ENCODE results near the gene PPAN.

PPAN gene

DNA sequence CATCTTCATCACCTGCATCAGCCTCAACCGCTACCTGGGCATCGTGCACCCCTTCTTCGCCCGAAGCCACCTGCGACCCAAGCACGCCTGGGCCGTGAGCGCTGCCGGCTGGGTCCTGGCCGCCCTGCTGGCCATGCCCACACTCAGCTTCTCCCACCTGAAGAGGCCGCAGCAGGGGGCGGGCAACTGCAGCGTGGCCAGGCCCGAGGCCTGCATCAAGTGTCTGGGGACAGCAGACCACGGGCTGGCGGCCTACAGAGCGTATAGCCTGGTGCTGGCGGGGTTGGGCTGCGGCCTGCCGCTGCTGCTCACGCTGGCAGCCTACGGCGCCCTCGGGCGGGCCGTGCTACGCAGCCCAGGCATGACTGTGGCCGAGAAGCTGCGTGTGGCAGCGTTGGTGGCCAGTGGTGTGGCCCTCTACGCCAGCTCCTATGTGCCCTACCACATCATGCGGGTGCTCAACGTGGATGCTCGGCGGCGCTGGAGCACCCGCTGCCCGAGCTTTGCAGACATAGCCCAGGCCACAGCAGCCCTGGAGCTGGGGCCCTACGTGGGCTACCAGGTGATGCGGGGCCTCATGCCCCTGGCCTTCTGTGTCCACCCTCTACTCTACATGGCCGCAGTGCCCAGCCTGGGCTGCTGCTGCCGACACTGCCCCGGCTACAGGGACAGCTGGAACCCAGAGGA is 7.9 kb downstream of the PPAN start:
- DNase-seq (ENCODE audit: low spot score): no peak

DNA sequence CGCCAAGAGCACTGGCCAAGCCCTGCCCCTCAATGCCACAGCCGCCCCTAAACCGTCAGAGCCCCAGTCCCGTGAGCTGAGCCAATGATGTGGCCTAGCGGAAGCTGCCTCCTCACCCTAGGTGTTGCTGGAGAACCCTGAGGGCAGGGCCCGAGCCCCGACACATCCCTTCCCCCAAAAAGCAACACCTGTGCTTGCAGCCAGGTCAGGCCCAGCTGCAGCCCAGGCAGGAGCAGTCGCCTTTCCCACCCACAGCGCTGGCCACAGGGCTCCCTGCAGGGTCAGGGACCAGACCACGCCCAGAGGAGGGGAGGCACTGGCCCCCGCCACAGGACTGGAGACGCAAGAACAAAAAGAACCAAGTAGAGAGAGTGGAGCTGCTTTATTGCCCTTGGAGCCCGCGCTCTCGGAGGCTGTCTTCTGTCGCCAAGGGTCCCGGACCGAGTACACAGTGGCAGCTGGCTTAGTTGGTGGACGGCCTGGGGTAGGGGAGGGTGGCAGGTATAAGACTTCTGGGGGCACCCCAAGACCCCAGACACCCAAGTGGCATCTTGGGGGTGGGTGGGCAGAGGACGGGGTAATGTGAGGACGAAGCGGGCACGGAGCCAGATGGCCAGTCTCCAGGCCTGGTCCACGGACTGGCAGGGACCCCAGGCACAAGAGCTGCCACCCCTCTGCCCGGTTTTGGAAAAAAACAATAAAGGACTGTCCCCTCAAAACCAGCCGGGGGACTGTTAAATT is 8.7 kb downstream of the PPAN start:
- DNase-seq (ENCODE audit: low spot score): no peak

DNA sequence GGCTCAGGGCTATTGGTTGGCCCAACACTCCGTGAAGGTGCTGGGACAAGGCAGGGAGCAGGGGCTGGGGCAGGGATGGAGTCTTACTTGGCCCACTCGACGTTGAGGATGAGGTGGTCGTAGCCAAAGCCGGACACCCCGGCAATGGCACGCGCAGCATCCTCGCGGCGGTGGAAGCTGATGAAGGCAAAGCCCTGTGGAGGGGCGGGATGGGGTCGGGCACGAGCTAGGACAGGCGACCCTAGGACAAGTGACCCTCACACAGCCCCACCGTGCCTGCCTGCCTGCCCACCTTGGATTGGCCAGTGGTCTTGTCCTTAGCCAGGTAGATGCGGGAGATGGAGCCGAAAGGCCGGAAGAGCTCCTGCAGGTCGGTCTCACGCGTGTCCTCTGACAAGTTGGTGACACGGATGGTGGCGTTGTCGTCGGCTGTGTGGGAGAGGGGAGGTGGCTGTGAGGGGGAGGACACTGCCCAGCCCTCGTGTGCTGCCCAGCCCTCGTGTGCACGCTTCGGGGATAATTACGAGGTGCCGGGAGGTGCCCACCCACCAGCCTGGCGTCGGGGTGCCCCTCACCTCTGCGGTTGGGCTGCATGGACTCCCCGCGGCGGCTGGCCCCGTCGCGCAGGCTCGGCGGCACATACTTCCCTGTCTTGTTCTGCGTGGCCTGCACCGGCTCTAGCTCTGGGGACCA is 9.4 kb downstream of the PPAN start:
- no peak for DNase-seq (ENCODE audit: low spot score)

DNA sequence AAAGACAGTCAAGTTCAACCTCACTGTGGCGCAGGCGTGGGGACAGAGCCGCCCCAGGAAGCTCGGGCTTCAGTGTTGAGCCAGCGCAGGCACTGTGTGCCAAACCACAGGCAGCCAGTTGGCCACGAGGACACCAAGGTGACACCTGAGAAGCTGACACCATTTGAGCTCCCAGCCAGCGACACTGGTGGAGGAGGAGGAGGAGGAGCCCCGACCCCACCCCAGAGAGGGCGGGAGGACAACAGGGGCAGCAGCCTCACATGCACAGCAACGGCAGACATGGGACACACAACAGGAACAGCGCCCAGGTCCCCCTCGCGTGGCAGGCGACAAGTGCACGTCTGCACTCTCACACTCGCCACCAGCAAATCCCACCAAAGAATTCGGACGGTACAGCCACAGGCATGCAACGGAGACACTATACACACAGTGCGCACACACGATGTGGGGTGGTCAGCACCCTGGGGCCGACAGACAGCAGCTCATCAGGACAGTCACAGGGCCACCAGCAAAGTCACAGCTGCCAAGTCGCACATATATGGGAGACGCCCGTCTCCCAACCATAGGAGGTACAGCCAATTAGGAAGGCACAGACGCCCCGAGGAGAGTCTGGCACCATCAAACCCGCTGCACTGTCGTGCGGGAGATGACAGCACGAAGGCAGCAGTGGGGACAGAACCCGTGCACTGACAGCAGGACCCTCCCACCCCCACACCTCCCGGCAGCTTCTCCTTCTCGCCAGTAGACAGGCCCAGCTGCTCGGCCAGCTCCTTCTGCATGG is 10.1 kb downstream of the PPAN start:
- no peak for DNase-seq (ENCODE audit: low spot score)

DNA sequence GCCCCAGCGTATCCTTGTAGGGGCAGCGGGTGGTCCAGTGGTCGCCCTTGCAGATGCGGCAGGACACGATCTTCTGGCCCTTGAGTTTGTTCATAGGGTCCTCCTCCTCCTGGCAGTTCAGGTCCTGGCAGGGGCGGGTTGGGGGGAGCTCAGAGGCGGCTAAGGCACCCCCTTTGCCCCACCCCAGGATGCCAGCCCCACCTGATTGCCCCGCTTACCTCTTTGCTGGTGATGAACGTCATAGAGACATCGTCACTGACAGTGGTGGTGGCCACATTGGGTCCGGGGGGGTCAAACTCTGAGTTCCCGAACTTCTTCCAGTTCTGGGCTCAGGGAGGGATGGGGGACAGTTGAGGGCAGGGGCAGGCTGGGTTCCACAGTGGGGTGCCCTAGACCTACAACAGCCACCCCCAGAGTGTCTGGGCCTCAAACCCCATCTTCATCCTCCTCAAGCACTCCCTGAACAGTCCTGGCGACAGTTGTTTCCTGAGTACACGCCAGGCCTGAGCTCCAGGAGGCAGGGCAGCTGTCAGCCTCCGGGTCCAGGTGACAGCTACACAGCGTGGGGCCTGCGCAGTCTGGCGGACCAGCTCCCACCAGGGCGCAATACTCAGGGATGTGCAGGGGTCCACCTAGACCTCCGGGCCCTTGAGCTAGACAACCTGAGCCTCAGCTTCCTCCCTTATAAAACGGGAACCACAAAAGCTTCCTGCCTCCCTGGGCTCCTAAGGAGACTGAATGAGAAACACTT is 10.9 kb downstream of the PPAN start:
- DNase-seq (ENCODE audit: low spot score): no peak

DNA sequence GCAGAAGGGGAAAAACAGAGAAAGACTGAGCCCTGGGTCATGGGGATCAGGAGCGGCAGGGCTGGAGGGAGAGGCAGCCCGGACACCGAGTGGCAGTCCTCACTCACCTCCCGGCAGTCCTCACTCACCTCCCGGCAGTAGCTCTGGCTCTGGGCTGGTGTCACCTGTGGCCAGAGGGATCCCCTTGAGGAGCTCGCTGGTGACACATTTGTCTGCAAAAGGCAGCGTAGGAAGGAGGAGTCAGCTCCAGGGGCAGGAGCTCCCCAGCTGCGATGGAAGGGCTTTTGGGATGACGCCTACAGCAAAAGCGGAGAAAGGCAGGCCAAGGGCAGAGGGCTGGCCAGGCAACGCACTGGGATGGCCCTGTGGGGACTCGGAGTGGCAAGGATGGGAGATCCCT is 12.8 kb downstream of the PPAN start:
- DNase-seq (ENCODE audit: low spot score): no peak

DNA sequence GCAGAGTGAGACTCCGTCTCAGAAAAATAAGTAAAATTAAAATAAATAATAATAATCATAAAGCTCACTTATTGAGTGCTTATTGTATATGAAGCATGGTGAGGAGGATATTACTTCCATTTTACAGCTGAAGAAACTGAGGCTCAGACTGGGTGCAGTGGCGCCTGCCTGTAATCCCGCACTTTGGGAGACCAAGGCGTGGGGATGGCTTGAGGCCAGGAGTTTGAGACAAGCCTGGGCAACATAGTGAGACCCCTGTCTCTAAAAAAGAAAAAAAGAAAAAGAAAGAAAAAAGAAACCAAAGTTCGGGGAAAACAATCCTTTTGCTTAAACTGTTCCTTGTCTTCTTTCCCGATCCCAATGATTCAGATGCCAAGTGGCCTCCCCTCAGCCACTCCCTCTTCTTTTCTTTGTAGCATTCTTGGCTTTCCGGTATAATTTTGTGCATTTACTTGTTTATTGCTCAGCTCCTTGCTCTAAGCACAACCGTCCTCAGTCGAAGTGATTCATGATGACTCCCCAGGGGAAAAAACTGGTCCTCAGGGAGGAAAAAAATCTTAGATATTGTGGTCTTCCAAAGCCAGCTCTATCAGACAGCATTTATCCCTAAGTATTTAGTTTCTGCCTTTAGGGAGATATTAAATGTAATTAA is 14.5 kb downstream of the PPAN start:
- DNase-seq (ENCODE audit: low spot score): no peak

DNA sequence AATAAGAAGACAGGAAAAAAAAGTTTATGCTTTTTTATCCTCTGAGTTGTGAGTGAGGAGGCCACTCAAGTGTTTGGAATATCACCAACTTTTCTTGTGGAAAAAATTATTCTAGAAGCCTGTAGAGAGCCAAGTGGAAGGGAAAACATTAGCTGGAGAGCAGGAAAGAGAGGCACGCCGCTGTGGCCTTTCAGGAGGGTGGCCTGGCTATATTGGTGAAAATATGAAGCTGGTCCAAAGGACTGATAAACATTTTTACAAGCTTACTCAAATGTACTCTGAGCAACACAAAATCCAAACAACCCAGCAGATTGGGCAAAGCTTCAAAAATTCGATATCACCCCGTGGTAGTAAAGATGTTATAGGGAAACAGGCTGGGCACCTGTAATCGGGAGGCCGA is 15.9 kb downstream of the PPAN start:
- no peak for DNase-seq (ENCODE audit: low spot score)

DNA sequence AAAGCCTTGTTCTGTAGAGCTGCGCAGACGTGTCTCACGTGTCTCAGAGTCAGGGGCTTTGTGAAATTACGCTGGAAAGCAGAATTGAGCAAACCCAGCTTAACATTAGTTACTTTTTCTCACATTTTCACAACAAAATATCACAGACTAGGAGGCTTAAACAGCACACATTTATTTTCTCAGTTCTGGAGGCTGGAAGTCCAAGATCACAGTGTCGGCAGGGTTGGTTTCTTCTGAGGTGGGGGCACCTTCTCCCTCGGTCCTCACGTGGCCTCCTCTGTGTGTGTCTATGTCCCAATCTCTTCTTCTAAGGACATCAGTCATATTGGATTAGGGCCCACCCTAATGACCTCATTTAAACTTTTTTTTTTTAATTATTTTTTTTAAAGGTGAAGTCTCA is 18.3 kb downstream of the PPAN start:
- no peak for DNase-seq (ENCODE audit: low spot score)

DNA sequence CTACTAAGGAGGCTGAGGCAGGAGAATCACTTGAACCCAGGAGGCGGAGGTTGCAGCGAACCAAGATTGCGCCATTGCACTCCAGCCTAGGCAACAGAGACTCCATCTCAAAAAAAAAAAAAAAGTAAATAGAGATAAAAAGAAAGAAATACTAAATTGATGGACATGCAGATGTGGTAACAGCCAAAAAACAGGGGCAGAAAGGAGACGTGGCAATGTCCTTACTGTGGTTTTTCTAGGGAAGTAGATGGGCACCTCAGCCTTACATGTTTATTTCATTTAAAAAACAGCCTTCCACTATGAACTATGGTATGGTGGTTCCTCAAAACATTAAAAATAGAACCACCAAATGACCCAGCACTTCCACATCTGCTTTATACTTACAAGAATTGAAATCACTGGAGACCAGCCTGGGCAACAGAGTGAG is 20.1 kb downstream of the PPAN start:
- DNase-seq (ENCODE audit: low spot score): no peak

DNA sequence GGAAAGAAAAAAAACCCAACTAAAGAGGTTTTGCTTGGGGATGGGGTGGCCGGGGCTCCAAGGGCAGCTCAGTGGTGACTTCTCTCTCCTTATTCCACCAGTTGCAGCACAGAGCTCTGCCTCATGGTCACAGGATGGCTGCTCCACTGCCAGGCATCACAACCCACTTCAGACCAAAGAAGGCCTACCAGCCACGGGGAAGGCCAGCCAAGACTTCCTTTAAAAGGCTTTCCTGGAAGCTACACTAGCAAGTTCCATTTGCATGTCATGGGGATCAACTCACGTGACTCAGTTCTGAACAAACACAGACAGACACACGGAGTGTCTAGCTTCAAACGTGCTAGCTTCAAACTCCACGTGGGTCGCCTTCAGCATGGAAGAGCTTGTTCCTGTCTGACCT is 26.7 kb downstream of the PPAN start:
- no peak for DNase-seq (ENCODE audit: low spot score)

DNA sequence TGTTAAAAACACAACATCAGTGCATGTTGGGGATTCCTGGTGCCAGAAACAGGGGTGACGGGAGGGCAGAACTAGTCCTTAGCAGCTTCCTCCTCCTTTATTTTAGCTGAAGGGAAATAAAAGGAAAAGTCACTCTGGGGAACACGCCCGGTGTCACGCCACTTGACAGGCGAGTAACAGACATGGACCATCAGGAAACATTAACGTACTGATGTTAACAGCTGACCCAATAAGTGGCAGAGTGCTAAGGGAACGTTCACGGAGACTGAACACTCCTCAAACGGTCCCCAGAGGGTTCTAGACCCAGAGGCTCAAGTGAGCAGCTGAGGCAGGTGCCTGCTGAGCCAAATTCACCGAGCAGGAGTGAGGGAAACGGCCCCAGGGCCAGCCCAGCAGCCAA is 27.4 kb downstream of the PPAN start:
- no peak for DNase-seq (ENCODE audit: low spot score)

DNA sequence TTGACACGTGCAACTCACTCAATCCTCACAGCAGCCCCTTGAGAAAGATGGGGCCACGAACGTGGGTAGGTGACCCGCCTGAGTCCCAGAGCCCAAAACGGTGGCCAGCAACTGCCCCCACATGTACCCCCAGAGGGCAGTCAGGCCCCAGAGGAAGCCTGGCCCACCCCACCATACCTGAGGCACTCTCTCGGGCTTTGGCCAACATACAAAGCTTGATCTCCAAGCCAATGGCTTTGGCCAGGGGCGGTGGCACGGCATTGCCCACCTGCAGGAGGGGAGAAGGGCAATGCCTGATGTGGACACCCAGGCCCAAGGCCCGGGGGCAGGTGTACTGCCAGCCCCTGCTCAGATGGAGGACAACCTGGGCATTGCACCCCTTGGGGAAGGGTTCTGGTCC is 27.9 kb downstream of the PPAN start:
- DNase-seq (ENCODE audit: low spot score): no peak

DNA sequence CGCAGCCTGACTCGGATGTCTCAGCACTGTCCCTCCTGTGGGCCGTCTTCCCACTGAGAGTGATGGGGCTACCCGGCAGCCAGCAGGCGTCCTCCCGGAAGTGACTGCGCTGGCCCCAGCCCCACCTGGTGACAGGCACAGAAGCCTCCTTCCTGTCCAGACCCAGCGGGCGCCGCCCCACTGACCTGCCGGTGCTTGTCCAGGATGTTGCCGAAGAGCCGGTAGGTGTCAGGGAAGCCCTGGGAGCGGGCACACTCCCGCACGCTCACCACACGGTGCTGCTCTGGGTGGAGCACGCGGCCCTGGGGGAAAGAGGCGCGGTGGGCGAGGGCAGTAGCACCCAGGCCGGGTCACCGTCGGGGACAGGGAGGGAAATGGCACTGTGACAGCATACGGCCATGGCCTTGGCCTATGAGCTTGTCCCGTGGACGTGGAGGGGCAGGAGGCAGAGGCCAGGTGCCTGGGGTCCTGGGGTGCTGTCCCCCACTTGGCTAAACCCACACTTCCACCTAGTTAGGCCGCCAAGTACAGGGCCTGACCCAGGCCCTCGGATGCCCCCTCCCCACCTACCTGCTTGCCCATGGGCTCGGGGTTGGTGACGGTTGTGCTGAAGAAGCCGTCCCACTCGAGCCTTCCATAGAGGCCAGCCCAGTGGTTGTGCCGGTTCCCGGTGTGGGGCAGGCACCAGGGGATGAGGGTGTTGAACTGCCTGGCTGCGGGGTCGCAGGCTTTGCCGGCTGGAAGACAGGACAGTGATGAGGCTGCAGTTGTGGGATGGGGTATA is 29.6 kb downstream of the PPAN start:
- DNase-seq (ENCODE audit: low spot score): no peak

DNA sequence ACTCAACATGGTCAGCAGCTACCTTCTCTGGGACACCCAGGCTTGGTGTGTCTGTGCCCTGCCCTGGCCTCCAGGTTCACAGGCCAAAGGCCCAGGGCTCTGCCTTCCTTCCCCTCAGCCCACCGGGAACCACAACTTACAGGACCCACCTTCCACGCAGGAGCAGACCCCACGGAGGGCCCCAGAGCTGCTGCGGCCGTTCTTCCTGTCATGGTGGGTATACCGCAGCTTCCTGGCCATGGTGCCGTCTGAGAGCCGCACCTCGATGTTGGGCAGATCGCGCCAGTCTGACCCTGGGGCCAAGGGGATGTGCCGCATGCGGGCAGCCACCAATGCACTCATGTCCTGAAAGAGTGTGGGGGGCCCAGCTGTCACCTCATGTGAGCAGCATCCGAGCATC is 30.8 kb downstream of the PPAN start:
- no peak for DNase-seq (ENCODE audit: low spot score)

DNA sequence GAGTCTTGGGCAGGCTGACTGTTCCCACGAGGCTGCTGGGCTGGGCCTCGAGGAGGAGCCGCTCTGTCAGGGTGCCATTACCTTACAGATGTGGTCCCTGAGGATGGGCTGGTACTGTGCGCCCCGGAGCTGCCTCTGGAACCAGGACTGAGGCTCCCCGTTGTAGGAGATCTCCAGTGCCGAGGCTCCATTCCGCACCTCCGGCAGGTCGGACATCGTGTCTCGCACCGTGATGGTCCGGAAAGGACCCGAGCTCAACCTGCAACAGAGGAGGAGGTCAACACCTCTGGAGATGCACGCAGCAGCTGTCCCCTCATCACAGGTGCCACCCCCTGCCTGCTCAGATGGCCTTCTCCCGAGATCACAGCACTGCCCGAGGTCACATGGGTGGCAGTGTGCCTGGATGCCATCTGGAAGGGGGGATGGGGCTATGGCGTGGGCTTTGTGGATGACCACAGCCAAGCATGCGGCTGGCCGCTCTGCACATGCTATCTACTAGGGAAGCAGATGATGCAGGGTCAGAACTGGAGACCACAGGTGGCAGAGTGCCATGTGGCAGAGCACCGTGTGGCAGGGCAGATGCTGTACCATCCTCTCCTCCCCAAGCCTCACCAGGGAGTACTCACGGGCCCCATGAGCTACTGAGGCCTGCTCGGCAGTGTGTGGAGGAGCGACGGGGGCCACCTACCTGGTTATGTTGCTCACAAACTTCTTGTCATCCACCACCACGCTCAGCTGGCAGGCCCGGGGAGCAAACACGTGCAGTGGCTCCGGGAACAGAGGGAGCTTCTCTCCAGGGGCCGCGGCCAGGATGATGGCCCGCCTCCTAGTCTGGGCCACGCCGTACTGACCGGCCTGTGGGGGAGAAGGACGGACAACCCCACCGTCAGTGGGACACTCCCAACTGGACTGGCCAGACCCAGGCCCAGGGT is 31.9 kb downstream of the PPAN start:
- no peak for DNase-seq (ENCODE audit: low spot score)

DNA sequence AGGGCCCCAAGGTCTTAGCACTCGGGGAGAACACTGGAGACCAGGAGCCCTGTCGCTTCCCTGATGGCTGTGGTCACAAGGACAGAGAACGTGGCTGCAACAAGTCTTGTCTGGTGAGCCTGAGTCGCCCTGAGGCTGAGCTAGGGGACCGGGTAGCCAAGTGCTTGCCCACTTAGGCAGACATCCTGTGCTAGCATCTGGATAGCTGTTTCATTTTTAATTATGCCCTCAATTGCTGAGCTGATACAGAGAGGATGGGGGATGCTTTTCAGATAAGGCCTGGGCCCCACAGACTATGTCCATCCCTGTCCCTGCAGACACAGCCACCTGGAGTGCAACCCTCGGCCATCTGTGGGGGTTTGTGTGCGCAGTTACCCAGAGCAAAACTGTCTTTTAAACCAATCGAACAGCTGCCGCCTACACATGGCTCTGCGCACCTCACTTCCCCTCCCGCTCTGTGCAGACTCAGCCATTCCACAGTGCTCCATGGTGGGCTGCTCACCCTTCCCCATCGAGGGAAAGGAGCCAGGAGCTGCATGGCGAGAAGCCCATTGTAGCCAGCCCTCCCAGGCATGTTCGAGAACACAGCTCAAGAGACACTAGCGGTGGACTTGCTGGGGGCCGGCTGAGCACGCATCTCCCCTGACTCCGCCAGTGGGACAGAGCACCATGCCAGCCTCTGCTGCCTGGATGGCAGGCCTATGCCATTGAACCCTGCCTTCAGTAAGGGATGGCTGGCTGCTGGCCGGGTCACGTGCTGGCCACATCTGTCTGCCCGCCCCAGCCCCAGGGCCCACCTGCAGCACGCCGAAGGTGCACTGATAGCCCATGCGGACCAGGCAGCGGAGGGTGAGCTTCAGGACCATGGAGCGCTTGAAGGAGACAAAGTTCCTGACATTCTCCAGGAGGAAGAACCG is 33.0 kb downstream of the PPAN start:
- DNase-seq (ENCODE audit: low spot score): no peak

DNA sequence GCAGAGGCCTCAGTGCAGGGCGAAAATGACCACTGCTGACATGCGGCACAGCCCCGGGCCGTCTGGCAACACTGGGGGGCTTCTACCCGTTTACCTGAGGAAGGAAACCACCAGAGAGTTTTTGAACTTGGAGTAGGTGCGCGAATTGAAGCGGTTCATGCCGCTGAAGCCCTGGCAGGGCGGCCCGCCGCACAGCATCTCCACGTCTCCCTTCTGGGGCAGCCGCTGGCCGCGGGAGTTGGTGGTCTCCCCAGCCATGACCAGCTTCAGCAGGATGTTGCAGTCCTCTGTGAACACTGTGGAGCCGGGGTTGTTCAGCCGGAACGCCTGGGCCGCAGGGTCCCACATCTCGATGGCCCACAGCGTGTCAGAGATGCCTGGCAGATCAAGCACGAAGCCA is 33.8 kb downstream of the PPAN start:
- no peak for DNase-seq (ENCODE audit: low spot score)

Measured in activated CD4-positive, alpha-beta T cell treated with anti-CD3 and anti-CD28 coated beads, Interleukin-2, Interleukin-4, amounts not matched to agents 100 ng/mL and 50 ng/mL, durations not matched to agents 16 hours and 8 hours (primary cell).